Lower leg skin (tissue), 3 donors: ENCODE measurements around the gene CSMD2.

Experiments used
- POLR2A ChIP-seq, 2 donors: fragments of 450-650 bp; IDR thresholded peaks; one replicate each; pipeline ENCODE4 v1.6.1; 2016 to 2017; ENCODE audit warnings: antibody characterized with exemption in 2 of 2, mild to moderate bottlenecking in 1 of 2, moderate library complexity in 1 of 2
- TF ChIP-seq, protein P1 (sequence below), 3 donors: fragments of 450-650 bp; IDR thresholded peaks; one replicate each; pipeline ENCODE4 v1.5.1; 2016; ENCODE audit warnings: antibody characterized with exemption in 3 of 3, mild to moderate bottlenecking in 3 of 3, moderate library complexity in 2 of 3

DNA sequence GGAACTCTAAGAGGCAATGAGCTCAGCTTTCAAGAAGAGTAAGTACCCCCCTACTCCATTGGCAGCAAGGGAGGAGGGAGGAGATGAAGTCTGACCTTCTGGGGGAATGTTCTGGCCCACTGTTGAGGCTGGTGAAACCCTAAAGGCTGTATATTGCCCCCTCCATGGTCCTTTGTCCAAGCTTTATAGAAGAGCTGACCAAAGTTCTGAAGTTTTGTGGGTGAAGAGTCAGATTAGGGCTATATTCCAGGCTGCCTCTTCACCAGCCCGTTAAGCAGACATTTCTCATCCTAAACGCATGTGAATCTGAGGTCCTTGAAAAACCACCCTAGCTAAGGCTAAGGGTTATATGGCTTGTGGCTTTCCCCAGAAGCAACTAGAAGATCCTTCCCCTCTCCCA is 13.0 kb upstream of the CSMD2 start:
- TF ChIP-seq, protein P1, sequence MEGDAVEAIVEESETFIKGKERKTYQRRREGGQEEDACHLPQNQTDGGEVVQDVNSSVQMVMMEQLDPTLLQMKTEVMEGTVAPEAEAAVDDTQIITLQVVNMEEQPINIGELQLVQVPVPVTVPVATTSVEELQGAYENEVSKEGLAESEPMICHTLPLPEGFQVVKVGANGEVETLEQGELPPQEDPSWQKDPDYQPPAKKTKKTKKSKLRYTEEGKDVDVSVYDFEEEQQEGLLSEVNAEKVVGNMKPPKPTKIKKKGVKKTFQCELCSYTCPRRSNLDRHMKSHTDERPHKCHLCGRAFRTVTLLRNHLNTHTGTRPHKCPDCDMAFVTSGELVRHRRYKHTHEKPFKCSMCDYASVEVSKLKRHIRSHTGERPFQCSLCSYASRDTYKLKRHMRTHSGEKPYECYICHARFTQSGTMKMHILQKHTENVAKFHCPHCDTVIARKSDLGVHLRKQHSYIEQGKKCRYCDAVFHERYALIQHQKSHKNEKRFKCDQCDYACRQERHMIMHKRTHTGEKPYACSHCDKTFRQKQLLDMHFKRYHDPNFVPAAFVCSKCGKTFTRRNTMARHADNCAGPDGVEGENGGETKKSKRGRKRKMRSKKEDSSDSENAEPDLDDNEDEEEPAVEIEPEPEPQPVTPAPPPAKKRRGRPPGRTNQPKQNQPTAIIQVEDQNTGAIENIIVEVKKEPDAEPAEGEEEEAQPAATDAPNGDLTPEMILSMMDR (IDR thresholded peaks at IDR 0.05) = no peak
- TF ChIP-seq POLR2A (IDR thresholded peaks at IDR 0.05) = no peak
